Ovary (tissue), 3 donors: Measurements from ENCODE around the gene SLC4A5.

ENCODE experiments used
- CTCF ChIP-seq, 3 donors: fragments of 450-650 bp in 2 of 3; fragments of 200-600 bp in 1 of 3; IDR thresholded peaks; one replicate each; pipeline versions ENCODE4 v1.5.1 to v1.8.0; 2016 to 2022; ENCODE audit warnings: antibody characterized with exemption in 3 of 3, mild to moderate bottlenecking in 1 of 3
- POLR2A ChIP-seq: fragments of 450-650 bp; IDR thresholded peaks from one replicate; pipeline ENCODE4 v1.6.1; 2017; ENCODE audit warnings: antibody characterized with exemption, mild to moderate bottlenecking, moderate library complexity
- donor health status: DM: no; HTN: no; CAD: no.

GRCh38 chr2:74238879-74239278 is 104.3 kb downstream of the SLC4A5 start:
- TF ChIP-seq CTCF (IDR thresholded peaks at IDR 0.05), result no peak
- no peak for TF ChIP-seq POLR2A
